CD4-positive, alpha-beta memory T cell (primary cell): ENCODE data around the gene PPP1R12B. TPM values are rescaled to one million over a fixed set of nuclear protein-coding genes. Genes with fewer than 3 reads are reported as not detected.
"Not testable (repeated sequence)": the region's sequence is repeated elsewhere in the genome, so short reads cannot be mapped to it uniquely, and the experiment has no call there.

Source experiments
- CTCF ChIA-PET: fragments of 350-600 bp; sonication (Branson Sonifier 250); formaldehyde crosslinking; loops from one replicate; lab custom pipeline; 2021; ENCODE audit warnings: inconsistent platforms; ENCODE audit not compliant: partially characterized antibody; lab: Charles Lee
- POLR2A ChIA-PET: fragments of 350-600 bp; sonication (Branson Sonifier 250); formaldehyde crosslinking; loops from one replicate; lab custom pipeline; 2021; ENCODE audit not compliant: partially characterized antibody; lab: Charles Lee
- DNase-seq, 5 donors: peaks; one replicate each; pipeline versions ENCODE4 v3.0.0 to v3.0.0-alpha.2; 2020 to 2022; ENCODE audit warnings: mixed read lengths in 1 of 5
- H3K27ac ChIP-seq: one replicate; pipeline ENCODE4 v1.7.0; 2013; ENCODE audit warnings: low read depth, low read length
- H3K27me3 ChIP-seq: 2 replicates; pipeline ENCODE4 v1.7.0; 2013; ENCODE audit warnings: mild to moderate bottlenecking, low read length, moderate library complexity; ENCODE audit not compliant: insufficient read depth
- H3K36me3 ChIP-seq: 2 replicates; pipeline ENCODE4 v1.7.0; 2013; ENCODE audit warnings: mild to moderate bottlenecking, low read length, moderate library complexity; ENCODE audit not compliant: insufficient read depth
- H3K4me1 ChIP-seq: 2 replicates; pipeline ENCODE4 v1.7.0; 2013; ENCODE audit warnings: mild to moderate bottlenecking, low read length, moderate library complexity; ENCODE audit not compliant: insufficient read depth
- H3K4me3 ChIP-seq, 2 donors: one replicate each; pipeline ENCODE4 v1.7.0; 2013; ENCODE audit warnings: low read length in 2 of 2, mild to moderate bottlenecking in 1 of 2
- H3K9me3 ChIP-seq, 2 donors: one replicate each; pipeline ENCODE4 v1.7.0; 2013; ENCODE audit warnings: low read length in 2 of 2, control low read depth in 1 of 2; ENCODE audit not compliant: control insufficient read depth in 1 of 2
- H3K27ac Mint-ChIP-seq, 7 donors: one replicate each; pipeline ENCODE4 v1.8.0; 2020 to 2021; ENCODE audit warnings: mixed read lengths in 7 of 7, mild to moderate bottlenecking in 6 of 7, inconsistent platforms in 3 of 7, moderate library complexity in 3 of 7
- H3K27me3 Mint-ChIP-seq, 2 donors: one replicate each; pipeline ENCODE4 v1.8.0; 2020 to 2021; ENCODE audit warnings: mixed read lengths in 2 of 2
- H3K36me3 Mint-ChIP-seq, 2 donors: one replicate each; pipeline ENCODE4 v1.8.0; 2020 to 2021; ENCODE audit warnings: mixed read lengths in 2 of 2, inconsistent platforms in 1 of 2, mild to moderate bottlenecking in 1 of 2
- H3K4me1 Mint-ChIP-seq, 4 donors: one replicate each; pipeline ENCODE4 v1.8.0; 2020 to 2021; ENCODE audit warnings: mixed read lengths in 4 of 4, mild to moderate bottlenecking in 1 of 4
- H3K4me3 Mint-ChIP-seq, 8 donors: one replicate each; pipeline ENCODE4 v1.8.0; 2020 to 2021; ENCODE audit warnings: mixed read lengths in 8 of 8, mild to moderate bottlenecking in 7 of 8, moderate library complexity in 6 of 8, inconsistent platforms in 3 of 8
- H3K9me3 Mint-ChIP-seq, 8 donors: one replicate each; pipeline ENCODE4 v1.8.0; 2020 to 2021; ENCODE audit warnings: mixed read lengths in 8 of 8, mild to moderate bottlenecking in 5 of 8, inconsistent platforms in 3 of 8, moderate library complexity in 1 of 8
- intact Hi-C: fragments of 100-400 bp; cut with micrococcal nuclease; formaldehyde crosslinking; loops from one replicate; pipeline ENCODE4 v1.15.1; 2023
- polyA plus RNA-seq, 2 donors: library from polyadenylated mRNA; unstranded; fragments of 300-500 nt; fragmentation: Illumina TruSeq; gene quantifications; one replicate each; pipeline ENCODE4 v1.2.3, GENCODE V29; 2021
- total RNA-seq, 2 experiments: library from RNA; stranded (reverse); gene quantifications; one replicate each; pipeline ENCODE4 v1.2.3, GENCODE V29; 2021

Gene PPP1R12B
- total and polyA plus RNA-seq, 4 experiments from 2014 or later = 1.9 to 33.7 (median 17.0) TPM

DNA sequence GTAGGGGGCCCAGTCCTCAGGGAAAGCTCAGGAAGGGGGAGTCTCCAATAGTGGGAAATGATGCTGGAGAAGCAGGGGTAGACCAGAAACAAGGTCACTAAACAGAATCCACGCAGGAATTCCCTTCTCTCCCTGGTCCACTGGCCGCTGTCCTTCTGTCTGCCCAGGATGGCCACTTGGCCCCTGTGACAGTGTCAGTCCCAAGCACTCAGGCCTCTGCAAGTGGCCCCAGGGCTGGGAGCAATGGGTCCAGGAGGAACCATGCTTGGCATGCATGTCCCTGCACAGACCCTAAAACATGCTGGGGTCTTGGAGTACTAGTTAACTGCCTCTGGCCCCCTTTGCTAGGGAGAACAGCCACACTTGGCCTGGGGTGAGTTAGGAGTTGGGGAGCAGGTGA is 271.5 kb downstream of the PPP1R12B start:
- intact Hi-C loops = not testable (repeated sequence)

DNA sequence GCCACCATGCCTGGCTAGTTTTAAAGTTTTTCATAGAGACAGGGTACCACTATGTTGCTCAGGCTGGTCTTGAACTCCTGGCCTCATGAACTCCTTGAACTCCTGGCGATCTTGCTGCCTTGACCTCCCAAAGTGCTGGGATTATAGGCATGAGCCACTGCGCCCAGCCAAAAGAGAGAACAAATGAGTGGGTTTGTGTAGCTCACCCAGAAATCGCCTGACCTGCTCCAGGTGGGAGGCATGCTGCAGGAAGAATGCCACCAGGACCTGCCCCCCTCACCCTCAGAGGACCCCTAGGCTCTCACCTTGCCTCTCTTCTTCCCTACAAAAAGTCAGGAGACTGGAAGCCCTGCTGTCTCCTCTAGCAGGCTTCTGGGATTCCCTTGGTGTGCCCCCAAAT is 272.9 kb downstream of the PPP1R12B start:
- CTCF ChIA-PET = interaction anchor here (1.2 to 1.7 kb wide), 2 partner anchors 14 to 37 kb away, joined by 4 read pairs; no protein-coding TSS in a partner anchor
- Mint-ChIP-seq H3K27ac (no peak overlapping the region), H3K9me3 (no peaks in the 10 kb centered on the region), H3K36me3 (no peaks in the 10 kb centered on the region), H3K27me3 (peaks cover 5 to 9% of the 10 kb centered on the region in 2 donors), H3K4me3 (no peak overlapping the region), H3K4me1 (peaks cover under 1 to 7% (median 4%) of the 10 kb centered on the region in 4 donors)
- Histone ChIP-seq H3K27me3 (no peaks in the 10 kb centered on the region), H3K4me1 (peaks cover 14% of the 10 kb centered on the region), H3K4me3 (no peak overlapping the region), H3K36me3 (no peaks in the 10 kb centered on the region), H3K9me3 (no peaks in the 10 kb centered on the region), H3K27ac (no peak overlapping the region)
- DNase-seq = no peak
- POLR2A ChIA-PET = no interaction called here
- intact Hi-C loops = no loop called here

More for the DNA sequence above, 271.5 kb downstream of the PPP1R12B start:
- H3K4me1 ChIP-seq, H3K27me3 ChIP-seq, POLR2A ChIA-PET, H3K36me3 ChIP-seq, CTCF ChIA-PET, H3K4me3 Mint-ChIP-seq, H3K9me3 ChIP-seq, H3K27ac ChIP-seq, H3K4me3 ChIP-seq, H3K9me3 Mint-ChIP-seq, DNase-seq, H3K36me3 Mint-ChIP-seq, H3K27ac Mint-ChIP-seq: not testable (repeated sequence)
- peaks cover 3 to 17% (median 14%) of the 10 kb centered on the region in 4 donors for H3K4me1 Mint-ChIP-seq
- peaks cover 9 to 13% of the 10 kb centered on the region in 2 donors for H3K27me3 Mint-ChIP-seq

DNA sequence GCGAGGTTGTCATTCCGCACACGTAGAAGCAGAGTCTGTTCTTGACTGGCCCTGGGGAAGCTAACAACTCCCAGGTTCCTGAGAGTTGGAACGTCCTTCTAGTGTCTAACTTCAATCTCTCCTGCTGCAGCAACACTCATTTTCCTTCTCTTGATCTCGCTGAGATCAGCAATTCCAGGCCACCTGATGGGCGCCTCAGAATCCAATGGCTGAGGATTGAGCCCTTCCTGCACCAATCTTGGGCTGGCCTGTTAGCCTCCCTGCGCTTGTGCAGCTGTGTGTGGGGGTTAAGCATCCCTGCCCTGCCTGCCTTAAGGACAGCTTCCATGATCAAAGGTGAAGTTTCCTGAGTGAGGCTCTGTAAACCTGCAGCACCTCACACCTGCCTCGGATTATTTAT is 273.9 kb downstream of the PPP1R12B start:
- peaks cover under 1 to 11% (median 5%) of the 10 kb centered on the region in 4 donors for H3K4me1 Mint-ChIP-seq
- Histone ChIP-seq H3K4me1 (peaks cover 18% of the 10 kb centered on the region), H3K27ac (no peak overlapping the region), H3K4me3 (no peak overlapping the region), H3K36me3 (no peaks in the 10 kb centered on the region), H3K9me3 (no peaks in the 10 kb centered on the region), H3K27me3 (no peaks in the 10 kb centered on the region)
- no peak overlapping the region for H3K27ac Mint-ChIP-seq
- intact Hi-C loops = no loop called here
- ChIA-PET CTCF (interaction anchor here (1.2 to 1.7 kb wide), 2 partner anchors 15 to 36 kb away, joined by 4 read pairs; no protein-coding TSS in a partner anchor), POLR2A (no interaction called here)
- DNase-seq = no peak
- no peaks in the 10 kb centered on the region for H3K9me3 Mint-ChIP-seq
- no peaks in the 10 kb centered on the region for H3K36me3 Mint-ChIP-seq
- no peak overlapping the region for H3K4me3 Mint-ChIP-seq
- H3K27me3 Mint-ChIP-seq = peaks cover 0 to 6% of the 10 kb centered on the region in 2 donors

DNA sequence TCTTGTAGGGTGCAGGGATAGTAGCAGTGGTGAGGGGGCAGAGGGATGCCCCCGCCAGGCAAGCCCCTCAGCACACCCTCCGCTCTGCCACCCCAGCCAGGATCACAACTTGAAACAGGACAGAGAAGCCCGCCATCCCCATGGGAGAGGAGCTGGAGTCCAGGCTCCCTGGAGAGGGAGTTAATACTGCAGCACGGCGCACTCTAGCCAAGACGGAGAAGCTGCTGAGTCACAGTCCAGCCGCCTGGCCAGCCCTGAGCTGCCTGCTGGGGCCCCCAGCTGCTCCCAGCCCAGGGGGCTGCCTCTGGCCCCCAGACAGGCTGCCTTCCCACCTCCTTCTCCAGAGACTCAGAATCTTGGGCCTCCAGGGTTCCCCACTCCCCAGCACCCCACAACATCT is 274.6 kb downstream of the PPP1R12B start:
- H3K36me3 ChIP-seq = no peaks in the 10 kb centered on the region
- H3K27ac ChIP-seq = no peak overlapping the region
- no peaks in the 10 kb centered on the region for H3K9me3 Mint-ChIP-seq
- ChIA-PET POLR2A (no interaction called here), CTCF (no interaction called here)
- no peaks in the 10 kb centered on the region for H3K36me3 Mint-ChIP-seq
- H3K27ac Mint-ChIP-seq = no peak overlapping the region
- H3K4me1 Mint-ChIP-seq = peaks cover 2 to 18% (median 10%) of the 10 kb centered on the region in 4 donors
- no peak for DNase-seq
- H3K27me3 Mint-ChIP-seq = peaks cover 0 to 6% of the 10 kb centered on the region in 2 donors
- H3K9me3 ChIP-seq = no peaks in the 10 kb centered on the region
- no peak overlapping the region for H3K4me3 Mint-ChIP-seq
- H3K4me3 ChIP-seq = no peak overlapping the region
- H3K4me1 ChIP-seq = peaks cover 25% of the 10 kb centered on the region
- intact Hi-C loops = no loop called here
- H3K27me3 ChIP-seq = no peaks in the 10 kb centered on the region

DNA sequence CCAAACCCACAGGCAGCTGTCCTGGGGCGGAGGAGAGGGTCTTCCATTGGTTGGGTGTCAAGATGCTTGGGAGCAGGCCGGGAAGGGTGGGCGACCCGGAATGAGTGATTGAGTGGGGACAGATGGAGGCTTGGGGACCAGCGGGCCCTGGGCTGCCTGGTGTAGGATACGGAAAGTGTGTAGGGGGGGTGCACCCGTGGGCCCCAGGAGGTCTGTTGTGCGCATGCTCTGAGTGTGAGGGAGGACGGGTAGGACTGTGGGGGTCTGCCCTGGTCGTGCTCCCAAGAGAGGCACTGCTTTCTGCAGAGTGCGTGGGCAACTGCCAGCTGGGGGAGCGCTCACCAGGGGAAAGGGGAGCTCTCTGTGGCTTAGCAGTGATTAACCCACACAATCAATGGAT is 275.0 kb downstream of the PPP1R12B start:
- H3K27ac Mint-ChIP-seq, DNase-seq, H3K4me3 Mint-ChIP-seq, H3K9me3 Mint-ChIP-seq, H3K9me3 ChIP-seq, intact Hi-C loops, CTCF ChIA-PET, H3K36me3 ChIP-seq, POLR2A ChIA-PET, H3K27me3 Mint-ChIP-seq, H3K27ac ChIP-seq, H3K36me3 Mint-ChIP-seq, H3K4me3 ChIP-seq, H3K27me3 ChIP-seq: not testable (repeated sequence)
- peaks cover 29% of the 10 kb centered on the region for H3K4me1 ChIP-seq
- H3K4me1 Mint-ChIP-seq = peaks cover 5 to 22% (median 14%) of the 10 kb centered on the region in 4 donors

DNA sequence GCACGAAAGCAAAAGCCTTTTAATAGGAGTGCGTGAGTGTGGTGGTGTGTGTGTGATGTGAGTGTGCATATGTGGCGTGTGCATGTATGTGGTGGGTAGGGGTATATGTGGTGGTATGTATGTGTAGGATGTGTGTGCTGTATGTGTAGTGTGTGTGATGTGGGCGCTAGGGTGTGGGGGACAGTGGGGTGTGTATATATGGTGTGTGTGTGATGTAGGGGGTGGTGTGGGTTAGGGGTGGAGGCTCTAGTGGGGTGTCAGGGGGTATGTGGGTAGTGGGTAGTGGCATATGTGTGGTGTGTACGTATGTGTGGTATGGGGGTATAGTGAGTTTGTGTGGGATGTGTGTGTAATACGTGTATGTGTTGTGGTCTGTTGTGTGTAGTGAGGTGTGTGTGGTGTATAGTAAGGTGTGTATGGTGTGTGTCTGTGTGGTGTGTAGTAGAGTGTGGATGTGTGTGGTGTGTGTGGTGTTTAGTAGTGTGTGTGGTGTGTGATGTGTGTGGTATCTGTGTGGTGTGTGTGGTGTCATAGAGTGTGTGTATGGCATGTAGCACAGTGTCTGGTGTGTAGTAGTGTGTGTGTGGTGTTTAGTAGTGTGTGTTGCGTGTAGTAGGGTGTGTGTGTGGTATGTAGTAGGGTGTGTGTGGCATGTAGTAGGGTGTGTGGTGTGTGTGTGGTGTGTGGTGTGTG is 275.7 kb downstream of the PPP1R12B start:
- no peaks in the 10 kb centered on the region for H3K27me3 ChIP-seq
- H3K4me3 ChIP-seq = no peak overlapping the region
- peaks cover 12 to 29% (median 21%) of the 10 kb centered on the region in 4 donors for H3K4me1 Mint-ChIP-seq
- no peaks in the 10 kb centered on the region for H3K9me3 Mint-ChIP-seq
- H3K36me3 Mint-ChIP-seq = no peaks in the 10 kb centered on the region
- peaks cover 0 to 6% of the 10 kb centered on the region in 2 donors for H3K27me3 Mint-ChIP-seq
- H3K4me1 ChIP-seq = peaks cover 37% of the 10 kb centered on the region
- no peak overlapping the region for H3K4me3 Mint-ChIP-seq
- intact Hi-C loops = no loop called here
- H3K9me3 ChIP-seq = no peaks in the 10 kb centered on the region
- H3K27ac Mint-ChIP-seq = no peak overlapping the region
- H3K36me3 ChIP-seq = no peaks in the 10 kb centered on the region
- ChIA-PET POLR2A (no interaction called here), CTCF (no interaction called here)
- no peak overlapping the region for H3K27ac ChIP-seq
- no peak for DNase-seq

DNA sequence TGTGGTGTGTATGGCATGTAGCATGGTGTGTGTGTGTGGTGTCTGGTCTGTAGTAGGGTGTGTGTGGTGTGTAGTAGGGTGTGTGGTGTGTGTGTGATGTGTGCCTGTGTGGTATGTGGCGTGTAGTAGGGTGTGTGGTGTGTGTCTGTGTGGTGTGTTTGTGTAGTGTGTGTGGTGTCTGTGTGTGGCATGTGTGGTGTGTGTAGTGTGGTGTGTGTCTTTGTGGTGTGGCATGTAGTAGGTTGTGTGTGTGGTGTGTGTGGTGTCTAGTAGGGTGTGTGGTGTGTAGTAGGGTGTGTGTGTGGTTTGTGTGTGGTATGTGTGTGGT is 276.2 kb downstream of the PPP1R12B start:
- Mint-ChIP-seq H3K27me3 (peaks cover 0 to 6% of the 10 kb centered on the region in 2 donors), H3K27ac (no peak overlapping the region), H3K36me3 (no peaks in the 10 kb centered on the region), H3K4me3 (no peak overlapping the region), H3K4me1 (peaks cover 15 to 35% (median 26%) of the 10 kb centered on the region in 4 donors), H3K9me3 (no peaks in the 10 kb centered on the region)
- DNase-seq = no peak
- intact Hi-C loops = no loop called here
- POLR2A ChIA-PET = no interaction called here
- no peaks in the 10 kb centered on the region for H3K27me3 ChIP-seq
- no peak overlapping the region for H3K4me3 ChIP-seq
- CTCF ChIA-PET = interaction anchor here (0.6 to 1.4 kb wide), 3 partner anchors 22 to 1236 kb away, joined by 3 to 4 read pairs (median 3); no protein-coding TSS in a partner anchor
- H3K36me3 ChIP-seq = no peaks in the 10 kb centered on the region
- H3K27ac ChIP-seq = no peak overlapping the region
- no peaks in the 10 kb centered on the region for H3K9me3 ChIP-seq
- H3K4me1 ChIP-seq = peaks cover 42% of the 10 kb centered on the region
